ENCODE data around the gene C1GALT1.
"Not testable (repeated sequence)": the region's sequence is repeated elsewhere in the genome, so short reads cannot be mapped to it uniquely, and the experiment has no call there.

Gene C1GALT1

GRCh38 chr7:7182156-7183060 is at the start of gene C1GALT1:
Gene C1GALT1, plus strand, starts transcription at chr7:7182544. Its CDS starts 51,776 bp downstream, at chr7:7234320.
- peak within 1 kb of the TSS; percentile 75 for H3K4me3 ChIP-seq (ENCODE audit: low read length)
- WGBS (ENCODE audit: insufficient coverage, insufficient read length): no CpG with 5 or more reads among the region's 82 CpGs
- DNase-seq (ENCODE audit: low read depth, low spot score): peak; percentile 85

GRCh38 chr7:7134046-7134445 is 48.3 kb upstream of the C1GALT1 start:
- Histone ChIP-seq H3K9me3 (ENCODE audit: control insufficient read depth, insufficient read depth, low read length) (no peaks in the 10 kb centered on the region), H3K27ac (ENCODE audit: low read length) (no peak overlapping the region), H3K27me3 (ENCODE audit: control insufficient read depth, insufficient read depth, low read length) (no peaks in the 10 kb centered on the region), H3K4me1 (ENCODE audit: control insufficient read depth, insufficient read depth, low read length) (no peaks in the 10 kb centered on the region), H3K36me3 (ENCODE audit: control insufficient read depth, insufficient read depth, low read length) (no peaks in the 10 kb centered on the region), H3K4me3 (ENCODE audit: low read length) (no peak overlapping the region)
- no CpG with 5 or more reads among the region's 2 CpGs for WGBS (ENCODE audit: insufficient coverage, insufficient read length)
- no peak for DNase-seq (ENCODE audit: low read depth, low spot score)

More at GRCh38 chr7:7182156-7183060, at the start of gene C1GALT1:
- H3K9me3 ChIP-seq (ENCODE audit: control insufficient read depth, insufficient read depth, low read length): no peaks in the 10 kb centered on the region
- H3K27me3 ChIP-seq (ENCODE audit: control insufficient read depth, insufficient read depth, low read length): no peaks in the 10 kb centered on the region
- peak within 1 kb of the TSS; percentile 4 for H3K27ac ChIP-seq (ENCODE audit: low read length)
- peaks cover 4% of the 10 kb centered on the region; the same call in 1 of the 2 replicates for H3K4me1 ChIP-seq (ENCODE audit: control insufficient read depth, insufficient read depth, low read length)
- H3K36me3 ChIP-seq (ENCODE audit: control insufficient read depth, insufficient read depth, low read length): no peaks in the 10 kb centered on the region; the same call in 1 of the 2 replicates

GRCh38 chr7:7135074-7135473 is 47.3 kb upstream of the C1GALT1 start:
- no peak for DNase-seq (ENCODE audit: low read depth, low spot score)
- Histone ChIP-seq H3K4me3 (ENCODE audit: low read length) (no peak overlapping the region), H3K9me3 (ENCODE audit: control insufficient read depth, insufficient read depth, low read length) (no peaks in the 10 kb centered on the region), H3K36me3 (ENCODE audit: control insufficient read depth, insufficient read depth, low read length) (no peaks in the 10 kb centered on the region), H3K27ac (ENCODE audit: low read length) (no peak overlapping the region), H3K27me3 (ENCODE audit: control insufficient read depth, insufficient read depth, low read length) (no peaks in the 10 kb centered on the region), H3K4me1 (ENCODE audit: control insufficient read depth, insufficient read depth, low read length) (no peaks in the 10 kb centered on the region)
- no CpG with 5 or more reads among the region's 1 CpG for WGBS (ENCODE audit: insufficient coverage, insufficient read length)

- not testable (repeated sequence) for H3K27ac ChIP-seq (ENCODE audit: low read length); H3K27me3 ChIP-seq (ENCODE audit: control insufficient read depth, insufficient read depth, low read length); DNase-seq (ENCODE audit: low read depth, low spot score); H3K36me3 ChIP-seq (ENCODE audit: control insufficient read depth, insufficient read depth, low read length); H3K4me1 ChIP-seq (ENCODE audit: control insufficient read depth, insufficient read depth, low read length); H3K9me3 ChIP-seq (ENCODE audit: control insufficient read depth, insufficient read depth, low read length); H3K4me3 ChIP-seq (ENCODE audit: low read length)
- no CpG with 5 or more reads among the region's 1 CpG for WGBS (ENCODE audit: insufficient coverage, insufficient read length)
These were observed 46.4 kb upstream of the C1GALT1 start for GRCh38 chr7:7135924-7136323.

GRCh38 chr7:7136466-7137381 is 45.6 kb upstream of the C1GALT1 start:
- no peak for DNase-seq (ENCODE audit: low read depth, low spot score)
- Histone ChIP-seq H3K4me3 (ENCODE audit: low read length) (no peak overlapping the region), H3K9me3 (ENCODE audit: control insufficient read depth, insufficient read depth, low read length) (no peaks in the 10 kb centered on the region), H3K27ac (ENCODE audit: low read length) (no peak overlapping the region), H3K36me3 (ENCODE audit: control insufficient read depth, insufficient read depth, low read length) (no peaks in the 10 kb centered on the region), H3K4me1 (ENCODE audit: control insufficient read depth, insufficient read depth, low read length) (no peaks in the 10 kb centered on the region), H3K27me3 (ENCODE audit: control insufficient read depth, insufficient read depth, low read length) (no peaks in the 10 kb centered on the region)
- WGBS (ENCODE audit: insufficient coverage, insufficient read length): no CpG with 5 or more reads among the region's 6 CpGs

GRCh38 chr7:7138897-7139296 is 43.4 kb upstream of the C1GALT1 start:
- no peak for DNase-seq (ENCODE audit: low read depth, low spot score)
- Histone ChIP-seq H3K27ac (ENCODE audit: low read length) (no peak overlapping the region), H3K9me3 (ENCODE audit: control insufficient read depth, insufficient read depth, low read length) (no peaks in the 10 kb centered on the region), H3K27me3 (ENCODE audit: control insufficient read depth, insufficient read depth, low read length) (no peaks in the 10 kb centered on the region), H3K4me1 (ENCODE audit: control insufficient read depth, insufficient read depth, low read length) (no peaks in the 10 kb centered on the region), H3K4me3 (ENCODE audit: low read length) (no peak overlapping the region), H3K36me3 (ENCODE audit: control insufficient read depth, insufficient read depth, low read length) (no peaks in the 10 kb centered on the region)
- WGBS (ENCODE audit: insufficient coverage, insufficient read length): no CpG with 5 or more reads among the region's 8 CpGs

DNA sequence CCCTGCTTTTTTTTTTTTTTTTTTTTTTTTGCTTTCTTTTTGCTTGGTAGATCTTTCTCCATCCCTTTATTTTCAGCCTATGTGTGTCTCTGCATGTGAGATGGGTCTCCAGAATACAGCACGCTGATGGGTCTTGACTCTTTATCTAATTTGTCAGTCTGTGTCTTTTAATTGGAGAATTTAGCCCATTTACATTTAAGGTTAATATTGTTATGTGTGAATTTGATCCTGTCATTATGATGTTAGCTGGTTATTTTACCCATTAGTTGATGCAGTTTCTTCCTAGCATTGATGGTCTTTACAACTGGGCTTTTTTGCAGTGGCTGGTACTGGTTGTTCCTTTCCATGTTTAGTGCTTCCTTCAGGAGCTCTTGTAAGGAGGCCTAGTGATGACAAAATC is 38.9 kb upstream of the C1GALT1 start:
- not testable (repeated sequence) for H3K36me3 ChIP-seq (ENCODE audit: control insufficient read depth, insufficient read depth, low read length); H3K27ac ChIP-seq (ENCODE audit: low read length); H3K4me3 ChIP-seq (ENCODE audit: low read length); DNase-seq (ENCODE audit: low read depth, low spot score); H3K27me3 ChIP-seq (ENCODE audit: control insufficient read depth, insufficient read depth, low read length); H3K4me1 ChIP-seq (ENCODE audit: control insufficient read depth, insufficient read depth, low read length); H3K9me3 ChIP-seq (ENCODE audit: control insufficient read depth, insufficient read depth, low read length)
- WGBS (ENCODE audit: insufficient coverage, insufficient read length): no CpG with 5 or more reads among the region's 1 CpG

DNA sequence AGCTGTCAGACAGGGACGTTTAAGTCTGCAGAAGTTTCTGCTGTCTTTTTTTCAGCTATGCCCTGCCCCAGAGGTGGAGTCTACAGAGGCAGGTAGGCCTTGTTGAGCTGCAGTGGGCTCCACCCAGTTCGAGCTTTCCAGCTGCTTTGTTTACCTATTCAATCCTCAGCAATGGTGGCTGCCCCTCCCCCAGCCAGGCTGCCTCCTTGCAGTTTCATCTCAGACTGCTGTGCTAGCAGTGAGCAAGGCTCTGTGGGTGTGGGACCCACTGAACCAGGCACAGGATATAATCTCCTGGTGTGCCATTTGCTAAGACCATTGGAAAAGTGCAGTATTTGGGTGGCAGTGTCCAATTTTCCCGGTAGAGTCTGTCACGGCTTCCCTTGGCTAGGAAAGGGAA is 37.2 kb upstream of the C1GALT1 start:
- H3K27ac ChIP-seq (ENCODE audit: low read length); H3K4me3 ChIP-seq (ENCODE audit: low read length); DNase-seq (ENCODE audit: low read depth, low spot score); H3K9me3 ChIP-seq (ENCODE audit: control insufficient read depth, insufficient read depth, low read length); H3K27me3 ChIP-seq (ENCODE audit: control insufficient read depth, insufficient read depth, low read length); H3K4me1 ChIP-seq (ENCODE audit: control insufficient read depth, insufficient read depth, low read length); H3K36me3 ChIP-seq (ENCODE audit: control insufficient read depth, insufficient read depth, low read length): not testable (repeated sequence)
- no CpG with 5 or more reads among the region's 4 CpGs for WGBS (ENCODE audit: insufficient coverage, insufficient read length)

DNA sequence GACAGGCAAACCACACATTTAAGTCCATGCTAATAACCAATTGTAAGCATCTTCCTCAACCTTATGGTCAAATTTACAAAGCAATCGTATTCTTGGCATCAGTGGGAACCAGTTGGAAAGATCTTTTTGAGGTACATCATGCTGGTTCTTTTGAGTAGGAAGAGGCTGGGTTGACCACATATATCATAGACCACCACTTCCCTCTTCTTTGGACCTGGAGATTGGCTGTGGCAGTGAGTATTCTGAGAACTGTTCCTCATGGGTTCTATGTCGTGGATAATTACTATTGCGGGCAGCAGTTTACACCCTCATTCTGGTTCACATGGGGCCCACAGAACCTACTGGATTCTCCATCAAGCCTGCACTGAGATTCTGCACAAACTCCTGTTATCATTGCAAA is 35.5 kb upstream of the C1GALT1 start:
- no peaks in the 10 kb centered on the region for H3K4me1 ChIP-seq (ENCODE audit: control insufficient read depth, insufficient read depth, low read length)
- H3K9me3 ChIP-seq (ENCODE audit: control insufficient read depth, insufficient read depth, low read length): no peaks in the 10 kb centered on the region; the same call in 1 of the 2 replicates
- H3K27ac ChIP-seq (ENCODE audit: low read length): no peak overlapping the region
- WGBS (ENCODE audit: insufficient coverage, insufficient read length): no CpG with 5 or more reads among the region's 3 CpGs
- DNase-seq (ENCODE audit: low read depth, low spot score): no peak
- no peaks in the 10 kb centered on the region for H3K27me3 ChIP-seq (ENCODE audit: control insufficient read depth, insufficient read depth, low read length)
- no peak overlapping the region for H3K4me3 ChIP-seq (ENCODE audit: low read length)
- no peaks in the 10 kb centered on the region for H3K36me3 ChIP-seq (ENCODE audit: control insufficient read depth, insufficient read depth, low read length)

DNA sequence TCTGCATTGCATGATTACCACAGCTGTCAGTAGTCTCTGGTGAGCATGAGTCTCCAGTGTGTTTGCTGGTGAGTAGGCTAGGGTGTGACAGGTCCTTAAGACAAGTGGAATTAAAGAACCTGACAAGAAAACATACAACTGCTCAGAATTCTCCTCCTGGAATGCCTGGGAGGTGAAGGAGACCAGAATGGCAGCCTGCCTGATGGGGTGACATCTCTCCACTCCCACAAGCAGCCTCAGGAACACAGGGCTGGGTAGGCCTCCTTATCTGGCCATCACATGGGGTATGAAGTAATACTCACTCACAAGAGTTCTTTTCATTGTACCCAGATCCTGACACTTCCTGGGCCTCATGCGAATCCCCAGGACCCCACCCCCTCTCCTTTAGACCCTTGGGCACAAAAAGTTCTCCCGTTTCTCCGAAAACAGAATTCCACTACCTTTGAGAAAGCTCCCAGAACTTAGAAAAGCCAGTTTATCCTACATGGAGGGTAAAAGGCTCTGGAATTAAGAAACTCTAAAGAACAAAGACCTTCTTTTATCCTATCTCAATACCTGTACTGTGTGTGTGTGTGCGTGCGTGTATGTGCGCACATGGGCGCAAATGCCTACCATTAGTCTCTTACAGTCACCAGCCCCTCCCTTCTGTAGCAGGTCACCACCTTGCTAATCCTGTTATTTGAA is 33.4 kb upstream of the C1GALT1 start:
- WGBS (ENCODE audit: insufficient coverage, insufficient read length): no CpG with 5 or more reads among the region's 7 CpGs
- H3K27ac ChIP-seq (ENCODE audit: low read length): no peak overlapping the region
- DNase-seq (ENCODE audit: low read depth, low spot score): no peak
- no peaks in the 10 kb centered on the region; the same call in 1 of the 2 replicates for H3K9me3 ChIP-seq (ENCODE audit: control insufficient read depth, insufficient read depth, low read length)
- H3K27me3 ChIP-seq (ENCODE audit: control insufficient read depth, insufficient read depth, low read length): no peaks in the 10 kb centered on the region
- H3K4me3 ChIP-seq (ENCODE audit: low read length): no peak overlapping the region
- no peaks in the 10 kb centered on the region for H3K36me3 ChIP-seq (ENCODE audit: control insufficient read depth, insufficient read depth, low read length)
- no peaks in the 10 kb centered on the region for H3K4me1 ChIP-seq (ENCODE audit: control insufficient read depth, insufficient read depth, low read length)

Data from iPS DF 6.9 (cell line).